ENCODE data around the gene ZNF280C.

The ZNF280C gene

DNA sequence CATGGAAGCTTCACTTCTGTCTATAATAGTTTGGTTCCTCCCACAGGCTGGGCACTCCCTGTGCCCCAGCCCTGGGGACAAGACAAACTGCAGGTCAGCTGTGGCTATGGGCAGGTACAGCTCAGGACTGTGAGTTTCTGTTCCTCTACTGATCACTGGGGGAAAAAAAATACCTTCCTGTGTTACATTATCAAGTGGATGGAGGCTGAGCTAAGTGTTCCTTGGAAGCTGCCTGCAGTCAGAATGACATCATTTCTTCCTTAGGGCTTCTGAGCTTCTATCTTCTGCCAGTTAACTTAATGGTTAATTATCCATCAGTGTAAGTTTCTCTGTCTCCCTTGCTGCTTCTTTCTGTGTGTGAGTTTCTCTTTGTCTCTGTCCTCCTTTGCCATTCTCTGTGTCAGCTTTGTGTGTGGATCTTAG lies 92.3 kb downstream of the ZNF280C start:
- POLR2A ChIA-PET (ENCODE audit: low non-redundant PET), result no interaction called here
- no peak for DNase-seq (ENCODE audit: low spot score)
- CTCF ChIA-PET, result no interaction called here

DNA sequence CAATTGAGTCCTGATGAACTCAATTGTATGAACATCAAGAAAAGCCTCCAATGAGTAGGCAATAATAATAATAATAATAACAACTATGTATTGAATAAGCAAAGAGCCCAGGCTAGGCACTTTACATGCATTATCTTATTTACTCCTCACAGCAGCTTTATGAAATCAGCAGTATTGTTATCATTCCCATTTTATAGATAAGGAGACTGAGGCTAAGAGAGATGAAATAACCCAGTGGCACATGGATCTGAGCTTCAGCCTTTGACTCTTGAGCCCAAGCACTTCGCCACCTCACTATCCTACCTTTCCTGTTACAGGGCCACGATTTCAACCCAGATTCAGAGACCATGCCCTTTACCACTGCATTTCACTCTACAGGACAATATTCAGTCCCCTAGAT lies 93.8 kb downstream of the ZNF280C start:
- ChIA-PET POLR2A (ENCODE audit: low non-redundant PET) (no interaction called here), CTCF (no interaction called here)
- DNase-seq (ENCODE audit: low spot score), result no peak
- H3K27ac ChIP-seq, result no peak overlapping the region
- TF ChIP-seq, protein P1, sequence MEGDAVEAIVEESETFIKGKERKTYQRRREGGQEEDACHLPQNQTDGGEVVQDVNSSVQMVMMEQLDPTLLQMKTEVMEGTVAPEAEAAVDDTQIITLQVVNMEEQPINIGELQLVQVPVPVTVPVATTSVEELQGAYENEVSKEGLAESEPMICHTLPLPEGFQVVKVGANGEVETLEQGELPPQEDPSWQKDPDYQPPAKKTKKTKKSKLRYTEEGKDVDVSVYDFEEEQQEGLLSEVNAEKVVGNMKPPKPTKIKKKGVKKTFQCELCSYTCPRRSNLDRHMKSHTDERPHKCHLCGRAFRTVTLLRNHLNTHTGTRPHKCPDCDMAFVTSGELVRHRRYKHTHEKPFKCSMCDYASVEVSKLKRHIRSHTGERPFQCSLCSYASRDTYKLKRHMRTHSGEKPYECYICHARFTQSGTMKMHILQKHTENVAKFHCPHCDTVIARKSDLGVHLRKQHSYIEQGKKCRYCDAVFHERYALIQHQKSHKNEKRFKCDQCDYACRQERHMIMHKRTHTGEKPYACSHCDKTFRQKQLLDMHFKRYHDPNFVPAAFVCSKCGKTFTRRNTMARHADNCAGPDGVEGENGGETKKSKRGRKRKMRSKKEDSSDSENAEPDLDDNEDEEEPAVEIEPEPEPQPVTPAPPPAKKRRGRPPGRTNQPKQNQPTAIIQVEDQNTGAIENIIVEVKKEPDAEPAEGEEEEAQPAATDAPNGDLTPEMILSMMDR (conservative IDR thresholded peaks at IDR 0.05; ENCODE audit: low read depth), result no peak

More for the DNA sequence above, 92.3 kb downstream of the ZNF280C start:
- TF ChIP-seq, protein P1 (conservative IDR thresholded peaks at IDR 0.05; ENCODE audit: low read depth), result no peak
- H3K27ac ChIP-seq, result no peak overlapping the region

DNA sequence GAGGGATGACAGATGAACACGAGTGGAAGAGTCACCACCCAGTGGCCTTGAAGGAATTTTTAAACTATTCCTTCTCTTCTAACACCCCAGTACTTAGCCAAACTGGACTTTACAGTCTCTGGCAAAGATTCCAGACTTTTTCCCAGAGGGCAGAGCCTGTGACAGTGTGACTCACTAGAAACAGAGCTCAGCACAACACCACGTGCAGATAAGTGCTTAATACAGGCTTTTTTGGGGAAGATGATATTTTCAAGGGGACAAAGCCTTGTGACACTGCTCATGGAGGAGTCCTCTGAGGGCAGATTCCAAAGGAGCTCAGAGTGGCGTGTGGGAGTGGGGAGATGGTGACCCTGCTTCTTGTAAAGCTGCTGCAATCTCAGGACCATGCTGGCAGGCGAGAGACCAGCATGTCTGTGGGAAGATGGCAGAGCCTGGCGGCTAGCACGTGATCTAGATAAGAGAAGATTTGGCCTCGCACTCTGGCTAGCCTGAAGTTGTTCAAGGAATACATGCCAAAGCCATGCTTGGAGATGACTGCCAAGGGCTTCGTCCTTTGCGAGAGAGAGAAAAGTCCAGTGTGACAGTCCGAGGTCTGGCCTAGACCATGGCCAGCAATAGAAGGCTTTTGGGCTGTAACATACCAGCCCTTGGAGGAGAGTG lies 94.5 kb downstream of the ZNF280C start:
- no peak overlapping the region for H3K27ac ChIP-seq
- POLR2A ChIA-PET (ENCODE audit: low non-redundant PET), result no interaction called here
- TF ChIP-seq, protein P1 (conservative IDR thresholded peaks at IDR 0.05; ENCODE audit: low read depth), result no peak
- DNase-seq (ENCODE audit: low spot score), result no peak
- CTCF ChIA-PET, result no interaction called here

DNA sequence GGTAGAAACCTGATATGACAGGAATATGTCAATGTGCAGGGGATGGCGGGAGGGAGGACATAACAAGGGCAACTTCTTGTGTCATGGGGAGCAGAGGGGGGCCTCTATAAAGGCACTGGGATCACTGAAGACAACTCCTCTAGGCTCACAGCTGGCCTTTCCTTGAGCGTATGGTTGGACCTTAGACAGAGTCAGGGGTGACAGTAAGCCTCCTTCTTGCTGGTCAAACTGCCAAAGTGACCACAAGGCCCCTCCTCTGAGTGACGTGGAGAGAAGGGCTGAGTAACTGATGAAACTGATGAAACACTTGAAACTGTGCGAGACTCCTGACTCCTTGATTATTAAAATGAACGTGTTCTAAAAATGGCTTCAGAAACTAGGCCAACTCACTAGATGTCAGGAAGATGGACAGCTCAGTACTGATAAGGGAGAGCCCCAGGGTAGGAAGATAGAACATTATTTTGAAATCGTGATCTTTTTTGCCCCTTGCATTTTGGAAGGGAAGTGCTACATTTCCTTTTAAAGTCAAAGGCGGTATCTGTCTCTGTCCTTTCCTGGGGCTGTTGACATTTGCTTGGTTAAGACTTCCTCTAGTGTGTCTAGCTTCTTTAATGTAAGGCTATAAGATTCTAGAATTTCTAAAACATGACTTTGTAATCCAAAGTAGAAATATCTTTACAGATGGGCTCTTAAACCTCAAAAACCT lies 95.4 kb downstream of the ZNF280C start:
- no peak overlapping the region for H3K27ac ChIP-seq
- CTCF ChIA-PET, result interaction anchor here (0.6 to 0.7 kb wide), 2 partner anchors 54 to 110 kb away, joined by 3 to 4 read pairs; no protein-coding TSS in a partner anchor
- TF ChIP-seq, protein P1 (conservative IDR thresholded peaks at IDR 0.05; ENCODE audit: low read depth), result no peak
- POLR2A ChIA-PET (ENCODE audit: low non-redundant PET), result no interaction called here
- DNase-seq (ENCODE audit: low spot score), result no peak

DNA sequence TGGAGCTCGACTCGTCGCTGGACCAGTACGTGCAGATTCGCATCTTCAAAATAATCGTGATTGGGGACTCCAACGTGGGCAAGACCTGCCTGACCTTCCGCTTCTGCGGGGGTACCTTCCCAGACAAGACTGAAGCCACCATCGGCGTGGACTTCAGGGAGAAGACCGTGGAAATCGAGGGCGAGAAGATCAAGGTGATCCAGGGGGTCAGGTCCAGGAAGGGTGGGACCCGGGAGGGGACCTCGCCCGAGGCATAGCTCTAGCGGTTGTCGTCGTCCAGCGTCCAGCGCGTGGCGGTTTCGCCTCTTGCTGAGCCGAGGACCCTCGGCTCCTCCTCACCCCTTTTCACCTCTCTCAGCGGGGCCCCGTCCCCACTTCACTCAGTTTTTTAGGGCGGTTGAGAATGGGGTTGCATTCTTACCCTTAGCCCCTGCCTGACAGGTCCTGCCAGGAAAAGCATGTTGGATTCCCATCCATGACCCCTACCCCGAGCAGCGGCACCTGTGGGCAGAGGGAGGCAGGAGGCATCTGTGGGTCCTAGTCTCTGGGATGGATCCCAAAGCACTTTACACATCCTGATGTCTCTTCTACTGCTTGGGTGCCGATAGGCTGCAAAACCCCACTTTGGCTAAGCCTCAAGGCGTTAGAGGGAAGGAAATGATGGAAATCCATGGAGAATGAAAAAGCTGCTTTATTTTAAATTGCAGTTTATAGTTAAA lies 96.4 kb downstream of the ZNF280C start:
- H3K27ac ChIP-seq, result no peak overlapping the region
- TF ChIP-seq, protein P1 (conservative IDR thresholded peaks at IDR 0.05; ENCODE audit: low read depth), result no peak
- POLR2A ChIA-PET (ENCODE audit: low non-redundant PET), result no interaction called here
- DNase-seq (ENCODE audit: low spot score), result no peak
- CTCF ChIA-PET, result interaction anchor here (0.6 kb wide), 1 partner anchor 109 kb away, joined by 4 read pairs; no protein-coding TSS in a partner anchor

DNA sequence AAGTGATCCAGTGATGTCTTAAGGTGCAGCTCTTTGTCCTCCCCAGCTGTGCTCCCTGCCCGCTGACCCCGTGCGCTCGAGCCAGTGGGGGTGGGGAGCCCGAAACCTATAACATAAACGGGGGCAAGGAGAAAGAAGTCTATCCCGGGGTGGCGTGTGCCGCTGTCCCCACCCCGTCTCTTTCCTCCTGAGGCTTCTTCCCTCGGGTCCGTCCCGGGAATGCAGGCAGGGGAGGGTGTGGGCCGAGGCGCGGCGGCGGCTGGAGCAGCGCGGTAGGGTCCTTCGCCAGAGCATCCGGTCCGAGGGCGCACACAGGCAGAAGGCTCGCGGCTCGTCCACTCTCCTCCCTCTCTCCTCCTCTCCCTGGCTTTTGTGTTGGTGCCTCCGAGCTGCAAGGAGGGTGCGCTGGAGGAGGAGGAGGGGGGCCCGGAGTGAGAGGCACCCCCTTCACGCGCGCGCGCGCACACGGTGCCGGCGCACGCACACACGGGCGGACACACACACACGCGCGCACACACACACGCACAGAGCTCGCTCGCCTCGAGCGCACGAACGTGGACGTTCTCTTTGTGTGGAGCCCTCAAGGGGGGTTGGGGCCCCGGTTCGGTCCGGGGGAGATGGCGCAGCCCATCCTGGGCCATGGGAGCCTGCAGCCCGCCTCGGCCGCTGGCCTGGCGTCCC lies 97.1 kb downstream of the ZNF280C start, which contains the start of gene RAB33A:
Gene RAB33A, plus strand, starts transcription at position 517 of the 681 bp plus-strand sequence. Its CDS starts 101 bp downstream, at position 618.
- POLR2A ChIA-PET (ENCODE audit: low non-redundant PET), result no interaction called here
- TF ChIP-seq, protein P1 (conservative IDR thresholded peaks at IDR 0.05; ENCODE audit: low read depth), result no peak
- CTCF ChIA-PET, result no interaction called here
- no peak for DNase-seq (ENCODE audit: low spot score)
- no peak within 1 kb of the TSS for H3K27ac ChIP-seq
